GM12878 (cell line): Measurements from ENCODE around the gene CALCA. TPM values are rescaled to one million over a fixed set of nuclear protein-coding genes. Genes with fewer than 3 reads are reported as not detected.
A peak's percentile ranks its signal among the peaks of the same experiment; 100 is the strongest.

Source experiments
- ATAC-seq: fragments of 200-7000 bp; cut with Tn5 transposase; 3 replicates; pipeline ENCODE4 v1.9.1; 2020; ENCODE audit warnings: mild to moderate bottlenecking, moderate library complexity
- BruUV-seq: library from RNA; stranded (reverse); fragments of 400-500 nt; replicated peaks from 2 replicates; lab custom pipeline; 2021; lab: Mats Ljungman, UMichigan
- CTCF ChIA-PET: fragments of 300-600 bp; sonication (Branson Sonifier 250); formaldehyde crosslinking; extraction: SDS; loops from one replicate; lab custom pipeline; 2021; ENCODE audit warnings: inconsistent platforms; lab: Yijun Ruan, JAX
- POLR2A ChIA-PET: fragments of 350-600 bp; formaldehyde crosslinking; extraction: SDS; loops from one replicate; lab custom pipeline; 2021; ENCODE audit warnings: inconsistent platforms; lab: Charles Lee
- RAD21 ChIA-PET: fragments of 300-600 bp; sonication (Branson Sonifier 250); formaldehyde crosslinking; loops from one replicate; lab custom pipeline; 2023; ENCODE audit warnings: antibody characterized with exemption; ENCODE audit not compliant: unreplicated experiment; lab: Charles Lee
- SMC1A ChIA-PET: fragments of 300-600 bp; sonication (Branson Sonifier 250); formaldehyde crosslinking; loops from one replicate; lab custom pipeline; 2023; ENCODE audit not compliant: unreplicated experiment, uncharacterized antibody; lab: Charles Lee
- DNase-seq: peaks from one replicate; pipeline ENCODE4 v3.0.0-alpha.2; 2011; ENCODE audit warnings: low read depth, low spot score
- FAIRE-seq: peaks from 3 replicates; lab custom pipeline; 2011; peaks lifted over from hg19 to GRCh38; lab: Jason Lieb, UNC
- H2AFZ ChIP-seq: 2 replicates; pipeline ENCODE4 v1.6.0; 2011; ENCODE audit warnings: low read depth, low read length, control low read depth; ENCODE audit not compliant: control insufficient read depth
- H3K27ac ChIP-seq: 2 replicates; pipeline ENCODE4 v1.5.1; 2011; ENCODE audit warnings: control low read depth; ENCODE audit not compliant: control insufficient read depth, insufficient read depth
- H3K27me3 ChIP-seq, 2 experiments: replicated peaks in 1 of 2; 2 replicates each; pipeline versions ENCODE4 v1.6.0 to v1.6.1; 2011; ENCODE audit warnings: low read length in 1 of 2; ENCODE audit not compliant: control insufficient read depth in 2 of 2, insufficient read depth in 2 of 2
- H3K36me3 ChIP-seq, 2 experiments: 2 replicates each; pipeline ENCODE4 v1.5.1; 2011; ENCODE audit warnings: low read length in 1 of 2; ENCODE audit not compliant: control insufficient read depth in 2 of 2, insufficient read depth in 2 of 2
- H3K4me1 ChIP-seq: 2 replicates; pipeline ENCODE4 v1.6.1; 2011; ENCODE audit warnings: mild to moderate bottlenecking, low read length, moderate library complexity, mixed read lengths; ENCODE audit not compliant: control insufficient read depth, insufficient read depth
- H3K4me2 ChIP-seq: 2 replicates; pipeline ENCODE4 v1.6.0; 2011; ENCODE audit warnings: control low read depth; ENCODE audit not compliant: control insufficient read depth, insufficient read depth
- H3K4me3 ChIP-seq: fragments of 200-600 bp; sonication (generic); 2 replicates; pipeline ENCODE4 v1.5.1; 2016
- H3K79me2 ChIP-seq: 2 replicates; pipeline ENCODE4 v1.6.0; 2011; ENCODE audit warnings: low read length; ENCODE audit not compliant: control insufficient read depth, insufficient read depth
- H3K9ac ChIP-seq: 2 replicates; pipeline ENCODE4 v1.8.0; 2011; ENCODE audit warnings: low read length, control low read depth, mixed read lengths; ENCODE audit not compliant: control insufficient read depth, insufficient read depth
- H3K9me3 ChIP-seq: replicated peaks from 3 replicates; pipeline ENCODE4 v1.5.1; 2011; ENCODE audit warnings: mild to moderate bottlenecking, low read length; ENCODE audit not compliant: control insufficient read depth, insufficient read depth
- H4K20me1 ChIP-seq: 2 replicates; pipeline ENCODE4 v1.6.0; 2011; ENCODE audit not compliant: control insufficient read depth, insufficient read depth
- CEBPZ ChIP-seq: fragments of 150-350 bp; IDR thresholded peaks from 2 replicates; pipeline ENCODE4 v1.6.1; 2016; ENCODE audit warnings: low read depth, low read length
- EZH2 ChIP-seq: IDR thresholded peaks from 2 replicates; pipeline ENCODE4 v1.6.1; 2012; ENCODE audit warnings: low read depth, mild to moderate bottlenecking, control low read depth, inconsistent platforms, low read length, borderline replicate concordance; ENCODE audit not compliant: control insufficient read depth
- GABPA ChIP-seq: IDR thresholded peaks from 2 replicates; pipeline ENCODE4 v1.6.1; 2014; ENCODE audit warnings: antibody characterized with exemption, low read depth, mild to moderate bottlenecking, inconsistent platforms
- IRF4 ChIP-seq: IDR thresholded peaks from 2 replicates; pipeline ENCODE4 v1.6.1; 2011; ENCODE audit warnings: low read depth, low read length
- RAD21 ChIP-seq: IDR thresholded peaks from 2 replicates; pipeline ENCODE4 v1.6.1; 2011; ENCODE audit warnings: mild to moderate bottlenecking, low read depth, low read length, moderate library complexity; ENCODE audit not compliant: insufficient read depth
- SMC3 ChIP-seq: IDR thresholded peaks from 2 replicates; pipeline ENCODE4 v1.6.1; 2011; ENCODE audit warnings: low read length, improper control_type of control experiment, borderline replicate concordance
- SUZ12 ChIP-seq: fragments of 200-600 bp; sonication (generic); IDR thresholded peaks from one replicate; pipeline ENCODE4 v1.6.1; 2018; ENCODE audit warnings: antibody characterized with exemption, mild to moderate bottlenecking; ENCODE audit not compliant: unreplicated experiment
- WGBS: methylation state at CpG from one replicate; pipeline ENCODE4 v1.1.6; 2016; ENCODE audit warnings: low lambda C conversion rate; ENCODE audit not compliant: insufficient replicate concordance, insufficient coverage; ENCODE audit errors: missing lambda C conversion rate; 5-methylcytosine and 5-hydroxymethylcytosine counted together
- in situ Hi-C: fragments of 300-500 bp; cut with MboI; formaldehyde crosslinking; loops from 9 replicates; pipeline ENCODE4 v1.14.3; 2018; ENCODE audit warnings: mixed read lengths
- intact Hi-C: fragments of 100-400 bp; cut with micrococcal nuclease; formaldehyde crosslinking; loops from one replicate; pipeline ENCODE4 v1.14.2; 2022; ENCODE audit not compliant: unreplicated experiment
- polyA plus RNA-seq, 11 experiments: library from polyadenylated mRNA; depleted of rRNA in 4 of 11; unstranded in 6 of 11; stranded (reverse) in 5 of 11; fragments of >200 nt; fragmentation: Nextera tagmentation in 4 of 11; fragmentation: Illumina TruSeq in 1 of 11; extraction: Ambion mirVana in 4 of 11; extraction: Trizol in 1 of 11; gene quantifications; 1 replicate in 1 of 11; 2 replicates in 10 of 11; pipeline versions ENCODE4 v1.2.1 to v1.2.3, GENCODE V29; 2011 to 2016; ENCODE audit warnings: inconsistent platforms in 2 of 11, missing spikeins in 2 of 11, low read depth in 1 of 11
- total RNA-seq, 4 experiments: library from RNA; depleted of rRNA in 3 of 4; stranded (reverse); fragments of >200 nt in 3 of 4; fragmentation: Illumina TruSeq in 1 of 4; extraction: Trizol in 1 of 4; gene quantifications; 2 replicates each; pipeline versions ENCODE4 v1.2.1 to v1.2.3, GENCODE V29; 2013 to 2021
- TF ChIP-seq, protein P1 (sequence below), 3 experiments: IDR thresholded peaks in 2 of 3; conservative IDR thresholded peaks in 1 of 3; 2 replicates each; pipeline ENCODE4 v1.5.1; 2011; ENCODE audit warnings: low read depth in 3 of 3, low read length in 3 of 3, mild to moderate bottlenecking in 3 of 3, control low read depth in 2 of 3, moderate library complexity in 2 of 3, inconsistent platforms in 1 of 3, mixed read lengths in 1 of 3; ENCODE audit not compliant: control insufficient read depth in 2 of 3, insufficient read depth in 1 of 3; ENCODE audit errors: extremely low read depth in 1 of 3

The CALCA gene
- total and polyA plus RNA-seq, 10 of the 15 experiments (the other 5 are each of a cell fraction or from before 2014, with no cell fraction given), result not detected

DNA sequence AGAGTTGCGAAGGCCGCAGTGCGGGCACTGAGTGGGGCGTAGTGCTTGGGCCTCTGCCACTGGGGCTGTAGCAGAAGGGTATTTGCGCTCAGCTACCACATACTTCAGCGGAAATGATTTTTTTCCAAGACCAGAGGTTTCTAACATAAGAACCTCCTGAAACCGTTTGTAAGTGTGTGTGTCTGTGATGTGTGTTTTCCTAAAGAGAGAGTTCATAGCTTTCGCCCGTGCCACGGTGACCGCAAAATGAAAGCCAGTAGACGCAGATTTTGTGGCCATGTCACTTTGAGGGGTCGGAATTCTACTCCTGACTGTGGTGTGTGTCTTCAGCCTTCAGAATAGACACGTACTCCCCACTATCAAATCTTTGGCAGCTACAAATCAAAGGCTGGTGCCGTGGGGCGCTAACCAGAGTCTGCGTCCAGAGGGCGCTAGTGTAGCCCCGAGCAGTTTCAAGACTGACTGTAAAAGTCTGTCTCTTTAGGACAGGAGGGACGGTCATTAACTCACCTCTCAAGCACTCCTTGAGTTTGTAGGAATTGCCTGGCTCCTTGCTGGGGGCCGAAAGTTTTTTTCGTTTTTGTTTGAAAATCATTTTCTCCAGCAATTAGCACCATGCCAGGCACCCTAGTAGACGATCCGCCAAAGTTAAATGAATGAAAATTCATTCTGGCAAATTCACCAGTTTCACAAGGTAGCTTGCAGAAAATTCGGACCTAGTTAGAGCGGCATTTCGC is 2.5 kb upstream of the CALCA start:
- Histone ChIP-seq H3K4me3 (no peak overlapping the region), H3K4me2 (no peak overlapping the region), H3K36me3 (no peaks in the 10 kb centered on the region), H3K9me3 (no peaks in the 10 kb centered on the region), H4K20me1 (no peaks in the 10 kb centered on the region), H3K79me2 (no peaks in the 10 kb centered on the region), H3K4me1 (no peaks in the 10 kb centered on the region; the same call in 1 of the 2 replicates), H3K27ac (no peak overlapping the region), H3K27me3 (peaks cover 6 to 16% of the 10 kb centered on the region in 2 experiments; a peak in 3 of 4 replicates), H3K9ac (no peak overlapping the region), H2AFZ (no peak overlapping the region)
- TF ChIP-seq SMC3 (peak; percentile 32; the same call in 1 of the 2 replicates), CEBPZ (no peak), SUZ12 (peak; percentile 47), EZH2 (peak; percentile 54; the same call in 1 of the 2 replicates), GABPA (no peak), IRF4 (no peak), RAD21 (peak; percentile 25; the same call in 1 of the 2 replicates)
- TF ChIP-seq, protein P1, sequence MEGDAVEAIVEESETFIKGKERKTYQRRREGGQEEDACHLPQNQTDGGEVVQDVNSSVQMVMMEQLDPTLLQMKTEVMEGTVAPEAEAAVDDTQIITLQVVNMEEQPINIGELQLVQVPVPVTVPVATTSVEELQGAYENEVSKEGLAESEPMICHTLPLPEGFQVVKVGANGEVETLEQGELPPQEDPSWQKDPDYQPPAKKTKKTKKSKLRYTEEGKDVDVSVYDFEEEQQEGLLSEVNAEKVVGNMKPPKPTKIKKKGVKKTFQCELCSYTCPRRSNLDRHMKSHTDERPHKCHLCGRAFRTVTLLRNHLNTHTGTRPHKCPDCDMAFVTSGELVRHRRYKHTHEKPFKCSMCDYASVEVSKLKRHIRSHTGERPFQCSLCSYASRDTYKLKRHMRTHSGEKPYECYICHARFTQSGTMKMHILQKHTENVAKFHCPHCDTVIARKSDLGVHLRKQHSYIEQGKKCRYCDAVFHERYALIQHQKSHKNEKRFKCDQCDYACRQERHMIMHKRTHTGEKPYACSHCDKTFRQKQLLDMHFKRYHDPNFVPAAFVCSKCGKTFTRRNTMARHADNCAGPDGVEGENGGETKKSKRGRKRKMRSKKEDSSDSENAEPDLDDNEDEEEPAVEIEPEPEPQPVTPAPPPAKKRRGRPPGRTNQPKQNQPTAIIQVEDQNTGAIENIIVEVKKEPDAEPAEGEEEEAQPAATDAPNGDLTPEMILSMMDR (IDR thresholded peaks at IDR 0.05 in 2 of 3, conservative IDR thresholded peaks at IDR 0.05 in 1 of 3; ENCODE audit: control insufficient read depth in 2 of 3, extremely low read depth in 1 of 3, insufficient read depth in 1 of 3, low read depth in 3 of 3, low read length in 3 of 3), result peak; percentile 39 to 68 (median 65)
- DNase-seq, result no peak
- no peak for FAIRE-seq
- ChIA-PET POLR2A (no interaction called here), CTCF (interaction anchor here (0.7 to 2.8 kb wide), 9 partner anchors 9 to 233 kb away, joined by 3 to 16 read pairs (median 3); no protein-coding TSS in a partner anchor), RAD21 (no interaction called here), SMC1A (interaction anchor here (1.7 kb wide), 1 partner anchor 31 kb away, joined by 5 read pairs; no protein-coding TSS in a partner anchor)
- no TSS peak for BruUV-seq
- intact Hi-C loops (no loop called here), in situ Hi-C loops (no loop called here)
- WGBS, result 10% methylated on average over 27 of the region's 27 CpGs
- ATAC-seq, result peak; percentile 80
